ENCODE results near the gene DTX3L.

Gene DTX3L

DNA sequence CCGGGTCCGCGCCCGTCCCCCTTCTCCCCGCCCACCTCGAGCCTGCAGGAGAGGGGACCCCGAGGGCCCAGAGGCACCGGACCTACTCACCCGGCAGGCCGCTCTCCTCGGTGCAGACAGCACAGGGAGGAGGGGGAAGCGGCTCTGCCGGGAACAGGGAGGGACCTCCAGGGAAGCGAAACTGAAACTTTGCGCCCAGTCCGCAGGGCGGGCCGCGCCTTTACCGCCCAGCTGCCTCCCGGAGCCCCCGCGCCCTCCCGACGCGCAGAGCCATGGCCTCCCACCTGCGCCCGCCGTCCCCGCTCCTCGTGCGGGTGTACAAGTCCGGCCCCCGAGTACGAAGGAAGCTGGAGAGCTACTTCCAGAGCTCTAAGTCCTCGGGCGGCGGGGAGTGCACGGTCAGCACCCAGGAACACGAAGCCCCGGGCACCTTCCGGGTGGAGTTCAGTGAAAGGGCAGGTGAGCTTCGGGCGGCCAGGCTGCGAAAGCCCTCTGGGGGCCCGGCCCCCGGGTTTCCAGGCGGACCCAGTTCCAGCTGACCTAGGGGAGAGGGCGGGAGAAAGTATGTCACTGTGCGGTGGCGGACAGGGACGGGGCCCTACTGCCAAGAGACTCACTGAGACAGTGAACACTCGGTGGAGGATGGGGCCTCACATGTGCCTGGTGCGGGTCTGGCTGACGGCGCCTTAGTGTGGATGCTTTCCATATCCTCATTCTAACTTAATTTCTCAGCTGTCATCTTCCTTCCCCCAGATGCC, at the start of gene DTX3L, which contains the start of gene PARP9:
Gene DTX3L, plus strand, starts transcription at position 184 of the 758 bp plus-strand sequence. Its CDS starts 89 bp downstream, at position 273.
Gene PARP9, minus strand, starts transcription at position 146 of the 758 bp plus-strand sequence. CDS start 4,680 bp downstream, outside the sequence.
- Mint-ChIP-seq H3K4me3 (peak within 1 kb of the TSS; percentile 80), H3K4me1 (peaks cover 10% of the 10 kb centered on the region), H3K36me3 (ENCODE audit: low read depth) (no peaks in the 10 kb centered on the region), H3K27ac (no peak within 1 kb of the TSS), H3K27me3 (ENCODE audit: low read depth, poor library complexity) (peaks cover 50% of the 10 kb centered on the region), H3K9me3 (no peaks in the 10 kb centered on the region)
- TF ChIP-seq, protein P1, sequence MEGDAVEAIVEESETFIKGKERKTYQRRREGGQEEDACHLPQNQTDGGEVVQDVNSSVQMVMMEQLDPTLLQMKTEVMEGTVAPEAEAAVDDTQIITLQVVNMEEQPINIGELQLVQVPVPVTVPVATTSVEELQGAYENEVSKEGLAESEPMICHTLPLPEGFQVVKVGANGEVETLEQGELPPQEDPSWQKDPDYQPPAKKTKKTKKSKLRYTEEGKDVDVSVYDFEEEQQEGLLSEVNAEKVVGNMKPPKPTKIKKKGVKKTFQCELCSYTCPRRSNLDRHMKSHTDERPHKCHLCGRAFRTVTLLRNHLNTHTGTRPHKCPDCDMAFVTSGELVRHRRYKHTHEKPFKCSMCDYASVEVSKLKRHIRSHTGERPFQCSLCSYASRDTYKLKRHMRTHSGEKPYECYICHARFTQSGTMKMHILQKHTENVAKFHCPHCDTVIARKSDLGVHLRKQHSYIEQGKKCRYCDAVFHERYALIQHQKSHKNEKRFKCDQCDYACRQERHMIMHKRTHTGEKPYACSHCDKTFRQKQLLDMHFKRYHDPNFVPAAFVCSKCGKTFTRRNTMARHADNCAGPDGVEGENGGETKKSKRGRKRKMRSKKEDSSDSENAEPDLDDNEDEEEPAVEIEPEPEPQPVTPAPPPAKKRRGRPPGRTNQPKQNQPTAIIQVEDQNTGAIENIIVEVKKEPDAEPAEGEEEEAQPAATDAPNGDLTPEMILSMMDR (IDR thresholded peaks at IDR 0.05): no peak
- DNase-seq: peak; percentile 64

DNA sequence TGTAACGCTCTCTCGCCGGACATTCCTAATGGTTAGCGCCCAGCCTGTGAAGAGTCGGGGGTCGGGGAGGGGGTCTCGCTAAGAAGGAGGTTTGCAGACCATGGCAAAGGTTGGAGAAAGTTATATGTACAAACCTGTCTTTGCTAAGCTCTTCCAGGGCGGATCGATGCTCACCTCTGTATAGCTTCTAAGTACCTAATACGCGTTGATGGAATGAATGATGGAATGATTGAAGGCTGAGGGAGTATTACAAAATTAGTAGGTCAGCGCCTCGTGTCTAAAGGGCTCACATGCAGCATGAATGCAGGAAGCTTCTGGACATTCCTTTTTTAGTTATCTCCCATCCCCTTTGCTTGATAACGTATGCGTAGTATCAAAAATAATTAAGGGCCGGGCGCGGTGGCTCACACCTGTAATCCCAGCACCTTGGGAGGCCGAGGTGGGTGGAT, 49.1 kb upstream of the DTX3L start:
- Mint-ChIP-seq H3K36me3 (ENCODE audit: low read depth) (peaks cover 17% of the 10 kb centered on the region), H3K27ac (peak overlapping the region; percentile 71), H3K4me1 (peaks cover 37% of the 10 kb centered on the region), H3K9me3 (peaks cover 2% of the 10 kb centered on the region), H3K27me3 (ENCODE audit: low read depth, poor library complexity) (peaks cover 17% of the 10 kb centered on the region), H3K4me3 (peak overlapping the region; percentile 95)
- TF ChIP-seq, protein P1 (IDR thresholded peaks at IDR 0.05): no peak
- DNase-seq: no peak

DNA sequence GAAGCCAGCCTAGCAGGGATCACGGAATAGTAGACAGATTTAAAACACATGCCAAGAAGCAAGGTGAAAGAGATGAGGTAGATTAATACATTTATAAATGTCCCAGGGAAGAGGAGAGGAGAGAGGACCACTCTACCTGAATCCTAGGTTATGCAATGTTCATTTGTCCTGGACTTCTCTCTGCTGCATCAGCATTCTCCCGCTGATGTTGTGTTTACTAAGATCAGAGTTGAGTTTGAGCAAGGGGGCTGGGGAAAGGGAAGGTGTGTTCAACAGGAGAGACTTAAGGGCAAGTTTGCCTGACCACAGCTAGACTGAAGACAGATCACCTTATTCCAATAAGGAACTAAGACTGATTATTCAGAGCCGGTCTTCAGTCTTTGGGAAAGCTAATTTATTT, 48.3 kb upstream of the DTX3L start:
- peaks cover 10% of the 10 kb centered on the region for H3K36me3 Mint-ChIP-seq (ENCODE audit: low read depth)
- H3K9me3 Mint-ChIP-seq: no peaks in the 10 kb centered on the region
- peaks cover 35% of the 10 kb centered on the region for H3K4me1 Mint-ChIP-seq
- no peak overlapping the region for H3K27ac Mint-ChIP-seq
- peak overlapping the region; percentile 21 for H3K4me3 Mint-ChIP-seq
- H3K27me3 Mint-ChIP-seq (ENCODE audit: low read depth, poor library complexity): peaks cover 21% of the 10 kb centered on the region
- DNase-seq: no peak
- TF ChIP-seq, protein P1 (IDR thresholded peaks at IDR 0.05): no peak

DNA sequence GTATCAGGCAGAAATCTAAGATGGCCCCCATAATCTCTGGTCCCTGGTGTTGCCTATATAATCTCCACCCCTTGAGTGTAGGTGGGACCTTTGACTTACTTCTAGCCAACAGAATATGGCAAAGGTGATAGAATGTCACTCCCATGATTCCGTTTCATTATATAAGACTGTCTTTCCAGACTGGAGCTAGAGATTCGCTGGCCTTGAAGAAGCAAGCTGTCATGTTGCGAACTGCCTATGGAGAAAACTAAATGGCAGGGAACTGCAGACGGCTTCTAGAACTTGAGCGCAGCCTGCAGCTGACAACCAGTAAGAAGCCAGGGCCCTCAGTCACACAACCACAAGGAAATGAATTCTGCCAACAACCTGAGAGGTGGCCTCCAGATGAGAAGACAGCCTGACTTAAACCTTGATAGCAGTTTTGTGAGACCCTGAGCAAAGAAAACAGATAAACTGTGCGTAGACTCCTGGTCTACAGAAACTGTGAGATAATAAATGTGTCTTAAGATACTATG, 47.2 kb upstream of the DTX3L start:
- Mint-ChIP-seq H3K27me3 (ENCODE audit: low read depth, poor library complexity) (peaks cover 18% of the 10 kb centered on the region), H3K36me3 (ENCODE audit: low read depth) (no peaks in the 10 kb centered on the region), H3K27ac (no peak overlapping the region), H3K9me3 (no peaks in the 10 kb centered on the region), H3K4me3 (no peak overlapping the region), H3K4me1 (peaks cover 25% of the 10 kb centered on the region)
- TF ChIP-seq, protein P1 (IDR thresholded peaks at IDR 0.05): no peak
- DNase-seq: no peak

DNA sequence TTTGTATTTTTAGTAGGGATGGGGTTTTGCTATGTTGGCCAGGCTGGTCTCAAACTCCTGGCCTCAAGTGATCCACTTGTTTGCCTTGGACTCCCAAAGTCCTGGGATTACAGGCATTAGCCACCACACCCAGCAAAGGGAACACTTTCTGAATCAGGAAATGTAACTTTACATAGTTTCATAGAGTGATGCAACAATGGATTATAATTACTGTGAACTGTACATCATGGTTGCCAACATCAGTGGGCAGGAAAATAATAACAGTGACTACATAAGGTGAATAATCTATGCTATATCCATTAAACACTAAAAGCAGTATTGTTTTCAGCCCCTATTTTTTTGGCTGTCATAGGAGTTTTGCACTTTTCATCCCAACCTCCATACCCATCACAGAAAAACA, 44.4 kb upstream of the DTX3L start:
- no peak overlapping the region for H3K27ac Mint-ChIP-seq
- H3K27me3 Mint-ChIP-seq (ENCODE audit: low read depth, poor library complexity): peaks cover 22% of the 10 kb centered on the region
- H3K36me3 Mint-ChIP-seq (ENCODE audit: low read depth): no peaks in the 10 kb centered on the region
- H3K4me3 Mint-ChIP-seq: no peak overlapping the region
- DNase-seq: no peak
- no peaks in the 10 kb centered on the region for H3K9me3 Mint-ChIP-seq
- H3K4me1 Mint-ChIP-seq: peaks cover 4% of the 10 kb centered on the region
- TF ChIP-seq, protein P1 (IDR thresholded peaks at IDR 0.05): no peak

Data from nephron progenitor cell (in vitro differentiated cells).